NCI-H748 (cell line): ENCODE measurements around the gene COG7.
A peak's percentile ranks its signal among the peaks of the same experiment; 100 is the strongest.
"Not testable (repeated sequence)": the region's sequence is repeated elsewhere in the genome, so short reads cannot be mapped to it uniquely, and the experiment has no call there.

Experiments used
- DNase-seq: peaks from one replicate; lab custom pipeline; 2025; ENCODE audit not compliant: unreplicated experiment; lab: John Stamatoyannopoulos, UW

The COG7 gene

GRCh38 chr16:23388786-23389185 is 64.2 kb downstream of the COG7 start:
- DNase-seq, result no peak

GRCh38 chr16:23387666-23388065 is 65.3 kb downstream of the COG7 start:
- no peak for DNase-seq

GRCh38 chr16:23385441-23385840 is 67.5 kb downstream of the COG7 start:
- DNase-seq, result no peak

GRCh38 chr16:23384878-23385277 is 68.1 kb downstream of the COG7 start:
- no peak for DNase-seq

GRCh38 chr16:23383881-23384280 is 69.1 kb downstream of the COG7 start:
- no peak for DNase-seq

- DNase-seq, result no peak
Observed at GRCh38 chr16:23382279-23382678, 70.7 kb downstream of the COG7 start.

- DNase-seq, result not testable (repeated sequence)
Observed at GRCh38 chr16:23381702-23382101, 71.3 kb downstream of the COG7 start.

GRCh38 chr16:23380501-23380951 is 72.5 kb downstream of the COG7 start:
- no peak for DNase-seq

GRCh38 chr16:23379707-23380106 is 73.3 kb downstream of the COG7 start:
- no peak for DNase-seq

GRCh38 chr16:23378921-23379320 is 74.1 kb downstream of the COG7 start:
- no peak for DNase-seq

GRCh38 chr16:23378256-23378655 is 74.7 kb downstream of the COG7 start:
- no peak for DNase-seq

GRCh38 chr16:23377071-23377931 is 75.7 kb downstream of the COG7 start:
- DNase-seq, result no peak

- no peak for DNase-seq
Observed at GRCh38 chr16:23375643-23376042, 77.3 kb downstream of the COG7 start.

GRCh38 chr16:23374721-23375510 is 78.1 kb downstream of the COG7 start:
- peak; percentile 6 for DNase-seq

GRCh38 chr16:23373436-23374219 is 79.4 kb downstream of the COG7 start:
- DNase-seq, result no peak

GRCh38 chr16:23371368-23371767 is 81.6 kb downstream of the COG7 start:
- DNase-seq, result no peak

GRCh38 chr16:23369416-23369815 is 83.6 kb downstream of the COG7 start:
- DNase-seq, result no peak

GRCh38 chr16:23368469-23368868 is 84.5 kb downstream of the COG7 start:
- DNase-seq, result no peak

GRCh38 chr16:23367988-23368387 is 85.0 kb downstream of the COG7 start:
- no peak for DNase-seq

- DNase-seq, result no peak
Observed at GRCh38 chr16:23367564-23367963, 85.4 kb downstream of the COG7 start.

- not testable (repeated sequence) for DNase-seq
Observed at GRCh38 chr16:23366341-23366740, 86.6 kb downstream of the COG7 start.
